ENCODE data around the gene SPPL3.

GRCh38 chr12:120869376-120869775 lies 34.8 kb downstream of the SPPL3 start:
- TF ChIP-seq CTCF (IDR thresholded peaks at IDR 0.05 in 8 of 11, conservative IDR thresholded peaks at IDR 0.05 in 3 of 11) (no peak), POLR2AphosphoS5 (IDR thresholded peaks at IDR 0.05) (no peak), POLR2A (IDR thresholded peaks at IDR 0.05) (no peak)
